GM06990 (cell line): ENCODE results near the gene RHOH.

Experiments
- DNase-seq: peaks from one replicate; pipeline ENCODE4 v3.0.0-alpha.2; 2011; ENCODE audit not compliant: insufficient read length; ENCODE audit errors: extremely low read depth
- H3K27me3 ChIP-seq: replicated peaks from 2 replicates; pipeline ENCODE4 v1.6.0; 2011; ENCODE audit warnings: low read length; ENCODE audit not compliant: control insufficient read depth, insufficient read depth
- H3K36me3 ChIP-seq: 2 replicates; pipeline ENCODE4 v1.5.1; 2011; ENCODE audit warnings: low read length; ENCODE audit not compliant: control insufficient read depth, insufficient read depth
- H3K4me3 ChIP-seq: replicated peaks from 2 replicates; pipeline ENCODE4 v1.5.1; 2011; ENCODE audit warnings: low read depth, mild to moderate bottlenecking, control low read depth, low read length
- CTCF ChIP-seq: IDR thresholded peaks from 2 replicates; pipeline ENCODE4 v1.5.1; 2011; ENCODE audit warnings: low read length, control low read depth, mild to moderate bottlenecking, inconsistent platforms; ENCODE audit not compliant: insufficient read depth, poor library complexity, severe bottlenecking

RHOH gene

GRCh38 chr4:40199179-40199670 lies 2.4 kb downstream of the RHOH start:
- Histone ChIP-seq H3K27me3 (no peaks in the 10 kb centered on the region), H3K36me3 (peaks cover 1% of the 10 kb centered on the region; the same call in 1 of the 2 replicates), H3K4me3 (peak overlapping the region; percentile 89)
- no peak for TF ChIP-seq CTCF
- no peak for DNase-seq

- no peak for TF ChIP-seq CTCF
- DNase-seq: peak; percentile 77
- Histone ChIP-seq H3K27me3 (no peaks in the 10 kb centered on the region), H3K4me3 (peak overlapping the region; percentile 89), H3K36me3 (peaks cover 1% of the 10 kb centered on the region; the same call in 1 of the 2 replicates)
These were observed 3.4 kb downstream of the RHOH start for GRCh38 chr4:40199999-40200874.

- Histone ChIP-seq H3K4me3 (peak overlapping the region; percentile 89), H3K27me3 (no peaks in the 10 kb centered on the region), H3K36me3 (peaks cover 1% of the 10 kb centered on the region; the same call in 1 of the 2 replicates)
- no peak for TF ChIP-seq CTCF
- DNase-seq: peak; percentile 54
These were observed 4.3 kb downstream of the RHOH start for GRCh38 chr4:40200875-40201801.

GRCh38 chr4:40201898-40202297 lies 5.1 kb downstream of the RHOH start:
- DNase-seq: no peak
- TF ChIP-seq CTCF: no peak
- H3K36me3 ChIP-seq: peaks cover 1% of the 10 kb centered on the region; the same call in 1 of the 2 replicates
- peak overlapping the region; percentile 89 for H3K4me3 ChIP-seq
- no peaks in the 10 kb centered on the region for H3K27me3 ChIP-seq

- no peak for DNase-seq
- no peak for TF ChIP-seq CTCF
- Histone ChIP-seq H3K36me3 (peaks cover 1% of the 10 kb centered on the region), H3K4me3 (peak overlapping the region; percentile 89), H3K27me3 (no peaks in the 10 kb centered on the region)
These were observed 5.6 kb downstream of the RHOH start for GRCh38 chr4:40202474-40202873.
